CD14-positive monocyte (primary cell): ENCODE results near the gene P3H4. TPM values are rescaled to one million over a fixed set of nuclear protein-coding genes. Genes with fewer than 3 reads are reported as not detected.

Experiments
- DNase-seq, 3 donors: peaks; one replicate each; pipeline ENCODE4 v3.0.0-alpha.2; 2011 to 2022
- H2AFZ ChIP-seq: 2 replicates; pipeline ENCODE4 v1.6.0; 2012; ENCODE audit warnings: mild to moderate bottlenecking, low read depth, low read length, inconsistent platforms; ENCODE audit not compliant: insufficient read depth, poor library complexity, severe bottlenecking
- H3K27ac ChIP-seq, 2 donors: 1 replicate in 1 of 2; 2 replicates in 1 of 2; pipeline ENCODE4 v1.5.1; 2012 to 2013; ENCODE audit warnings: low read length in 2 of 2, control low read depth in 1 of 2, inconsistent platforms in 1 of 2, low read depth in 1 of 2, mild to moderate bottlenecking in 1 of 2
- H3K27me3 ChIP-seq, 2 donors: one replicate each; pipeline versions ENCODE4 v1.6.0 to v1.6.1; 2011 to 2013; ENCODE audit warnings: low read length in 2 of 2; ENCODE audit not compliant: control insufficient read depth in 2 of 2, insufficient read depth in 2 of 2
- H3K36me3 ChIP-seq, 2 donors: replicated peaks in 1 of 2; 1 replicate in 1 of 2; 2 replicates in 1 of 2; pipeline versions ENCODE4 v1.5.1 to v1.6.1; 2012 to 2013; ENCODE audit warnings: low read length in 2 of 2, control low read depth in 1 of 2, inconsistent platforms in 1 of 2, mild to moderate bottlenecking in 1 of 2; ENCODE audit not compliant: insufficient read depth in 2 of 2, control insufficient read depth in 1 of 2
- H3K4me1 ChIP-seq, 2 donors: 1 replicate in 1 of 2; 2 replicates in 1 of 2; pipeline versions ENCODE4 v1.5.1 to v1.6.1; 2012 to 2013; ENCODE audit warnings: low read length in 2 of 2, control low read depth in 1 of 2, inconsistent platforms in 1 of 2, mild to moderate bottlenecking in 1 of 2, moderate library complexity in 1 of 2; ENCODE audit not compliant: insufficient read depth in 2 of 2, control insufficient read depth in 1 of 2
- H3K4me2 ChIP-seq: replicated peaks from 2 replicates; pipeline ENCODE3; 2012; ENCODE audit warnings: low read length, moderate library complexity, mild to moderate bottlenecking; ENCODE audit not compliant: poor library complexity, severe bottlenecking; ENCODE audit errors: extremely low read depth
- H3K4me3 ChIP-seq, 3 experiments: fragments of 200-600 bp in 1 of 3; sonication (generic) in 1 of 3; replicated peaks in 1 of 3; 1 replicate in 2 of 3; 2 replicates in 1 of 3; pipeline ENCODE4 v1.5.1; 2011 to 2013; ENCODE audit warnings: low read length in 3 of 3, mild to moderate bottlenecking in 3 of 3, control low read depth in 2 of 3, low read depth in 2 of 3, inconsistent platforms in 1 of 3, moderate library complexity in 1 of 3
- H3K79me2 ChIP-seq: 2 replicates; pipeline ENCODE4 v1.6.0; 2012; ENCODE audit warnings: mild to moderate bottlenecking, control low read depth, inconsistent platforms, low read length, moderate library complexity; ENCODE audit not compliant: insufficient read depth
- H3K9ac ChIP-seq: 2 replicates; pipeline ENCODE4 v1.6.0; 2017; ENCODE audit warnings: low read length, mild to moderate bottlenecking; ENCODE audit not compliant: insufficient read depth, poor library complexity, severe bottlenecking
- H3K9me3 ChIP-seq, 2 donors: replicated peaks in 1 of 2; 1 replicate in 1 of 2; 2 replicates in 1 of 2; pipeline versions ENCODE4 v1.5.1 to v1.6.1; 2012 to 2013; ENCODE audit warnings: low read length in 2 of 2, control low read depth in 1 of 2; ENCODE audit not compliant: control insufficient read depth in 1 of 2, insufficient read depth in 1 of 2
- H4K20me1 ChIP-seq: 2 replicates; pipeline ENCODE4 v1.6.0; 2012; ENCODE audit warnings: mild to moderate bottlenecking, low read length, control low read depth, moderate library complexity; ENCODE audit not compliant: insufficient read depth
- H3K27ac Mint-ChIP-seq, 7 donors: one replicate each; pipeline ENCODE4 v1.8.0; 2020; ENCODE audit warnings: mild to moderate bottlenecking in 7 of 7, mixed read lengths in 7 of 7, moderate library complexity in 6 of 7, inconsistent platforms in 2 of 7
- H3K27me3 Mint-ChIP-seq, 3 donors: one replicate each; pipeline ENCODE4 v1.8.0; 2021 to 2022; ENCODE audit warnings: low read depth in 3 of 3, mild to moderate bottlenecking in 3 of 3, mixed read lengths in 3 of 3, moderate library complexity in 3 of 3, inconsistent platforms in 1 of 3
- H3K36me3 Mint-ChIP-seq, 2 donors: one replicate each; pipeline ENCODE4 v1.8.0; 2020; ENCODE audit warnings: mixed read lengths in 2 of 2, inconsistent platforms in 1 of 2, mild to moderate bottlenecking in 1 of 2
- H3K4me1 Mint-ChIP-seq: one replicate; pipeline ENCODE4 v1.8.0; 2020; ENCODE audit warnings: mild to moderate bottlenecking, mixed read lengths
- H3K4me3 Mint-ChIP-seq, 2 donors: one replicate each; pipeline ENCODE4 v1.8.0; 2020; ENCODE audit warnings: mild to moderate bottlenecking in 2 of 2, mixed read lengths in 2 of 2, moderate library complexity in 1 of 2
- H3K9me3 Mint-ChIP-seq, 7 donors: one replicate each; pipeline ENCODE4 v1.8.0; 2020 to 2022; ENCODE audit warnings: mixed read lengths in 7 of 7, mild to moderate bottlenecking in 6 of 7, moderate library complexity in 6 of 7, inconsistent platforms in 2 of 7
- CTCF ChIP-seq: fragments of 200-600 bp; IDR thresholded peaks from one replicate; pipeline ENCODE4 v1.8.0; 2022; ENCODE audit warnings: antibody characterized with exemption, mild to moderate bottlenecking
- WGBS: methylation state at CpG from one replicate; pipeline ENCODE4 v1.1.5; 2013; ENCODE audit warnings: missing lambda C conversion rate; ENCODE audit not compliant: insufficient coverage; 5-methylcytosine and 5-hydroxymethylcytosine counted together
- intact Hi-C, 2 donors: fragments of 100-400 bp; cut with micrococcal nuclease; formaldehyde crosslinking; loops; one replicate each; pipeline versions ENCODE4 v1.15.0 to v1.15.1; 2023
- polyA plus RNA-seq, 3 donors: library from polyadenylated mRNA; depleted of rRNA in 1 of 3; unstranded in 2 of 3; stranded (reverse) in 1 of 3; fragments of 300-500 nt in 2 of 3; fragments of >200 nt in 1 of 3; fragmentation: Illumina TruSeq in 2 of 3; gene quantifications; 1 replicate in 2 of 3; 2 replicates in 1 of 3; pipeline ENCODE4 v1.2.3, GENCODE V29; 2012 to 2021

The P3H4 gene
- polyA plus RNA-seq, 3 donors, result 0.13 to 0.46 (median 0.16) TPM

- Histone ChIP-seq H3K9ac (no peak overlapping the region), H3K4me2 (no peak overlapping the region), H3K4me3 (no peak overlapping the region), H2AFZ (no peak overlapping the region), H4K20me1 (peaks cover 11% of the 10 kb centered on the region), H3K27me3 (no peaks in the 10 kb centered on the region), H3K36me3 (peaks cover 45 to 87% of the 10 kb centered on the region in 2 donors), H3K79me2 (no peaks in the 10 kb centered on the region), H3K9me3 (no peaks in the 10 kb centered on the region), H3K4me1 (no peaks in the 10 kb centered on the region), H3K27ac (no peak overlapping the region)
- H3K36me3 Mint-ChIP-seq, result peaks cover 21 to 32% of the 10 kb centered on the region in 2 donors
- no peak for TF ChIP-seq CTCF
- H3K4me3 Mint-ChIP-seq, result no peak overlapping the region
- H3K9me3 Mint-ChIP-seq, result peaks cover 0 to 2% (median 0%) of the 10 kb centered on the region in 7 donors
- intact Hi-C loops, result no loop called here
- peaks cover 0 to 6% (median 4%) of the 10 kb centered on the region in 3 donors for H3K27me3 Mint-ChIP-seq
- DNase-seq, result no peak
- 98% methylated on average over 21 of the region's 23 CpGs for WGBS
- no peaks in the 10 kb centered on the region for H3K4me1 Mint-ChIP-seq
- no peak overlapping the region for H3K27ac Mint-ChIP-seq
Observed at GRCh38 chr17:41768682-41769288, 43.0 kb downstream of the P3H4 start.

- Mint-ChIP-seq H3K36me3 (peaks cover 29 to 40% of the 10 kb centered on the region in 2 donors), H3K27ac (no peak overlapping the region), H3K4me1 (no peaks in the 10 kb centered on the region), H3K27me3 (peaks cover 0 to 6% (median 1%) of the 10 kb centered on the region in 3 donors), H3K9me3 (peaks cover 0 to 2% (median 0%) of the 10 kb centered on the region in 7 donors), H3K4me3 (no peak overlapping the region)
- Histone ChIP-seq H3K9ac (no peak overlapping the region), H3K4me3 (no peak overlapping the region), H3K4me1 (no peaks in the 10 kb centered on the region), H3K27ac (no peak overlapping the region), H2AFZ (no peak overlapping the region), H4K20me1 (peaks cover 7% of the 10 kb centered on the region), H3K4me2 (no peak overlapping the region), H3K79me2 (no peaks in the 10 kb centered on the region), H3K9me3 (no peaks in the 10 kb centered on the region), H3K36me3 (peaks cover 58 to 92% of the 10 kb centered on the region in 2 donors), H3K27me3 (no peaks in the 10 kb centered on the region)
- no peak for TF ChIP-seq CTCF
- intact Hi-C loops, result no loop called here
- 96% methylated on average over 14 of the region's 18 CpGs for WGBS
- no peak for DNase-seq
Observed at GRCh38 chr17:41767324-41768042, 44.3 kb downstream of the P3H4 start.
